ENCODE data around the gene NAXD.

Gene NAXD

GRCh38 chr13:110648848-110649421, 33.6 kb downstream of the NAXD start:
- no peak for TF ChIP-seq CTCF (IDR thresholded peaks at IDR 0.05; ENCODE audit: low read depth, low read length, missing control alignments)
- no peak for DNase-seq (ENCODE audit: low read depth)

GRCh38 chr13:110649551-110649950, 34.2 kb downstream of the NAXD start:
- TF ChIP-seq CTCF (IDR thresholded peaks at IDR 0.05; ENCODE audit: low read depth, low read length, missing control alignments): no peak
- no peak for DNase-seq (ENCODE audit: low read depth)
- H3K4me3 ChIP-seq (ENCODE audit: low read depth, low read length): no peak overlapping the region

More at GRCh38 chr13:110648848-110649421, 33.6 kb downstream of the NAXD start:
- H3K4me3 ChIP-seq (ENCODE audit: low read depth, low read length): no peak overlapping the region

GRCh38 chr13:110650436-110650835, 35.1 kb downstream of the NAXD start:
- no peak for DNase-seq (ENCODE audit: low read depth)
- H3K4me3 ChIP-seq (ENCODE audit: low read depth, low read length): no peak overlapping the region
- TF ChIP-seq CTCF (IDR thresholded peaks at IDR 0.05; ENCODE audit: low read depth, low read length, missing control alignments): no peak

- H3K4me3 ChIP-seq (ENCODE audit: low read depth, low read length): no peak overlapping the region
- no peak for DNase-seq (ENCODE audit: low read depth)
- no peak for TF ChIP-seq CTCF (IDR thresholded peaks at IDR 0.05; ENCODE audit: low read depth, low read length, missing control alignments)
Observed at GRCh38 chr13:110651271-110651670, 35.9 kb downstream of the NAXD start.

GRCh38 chr13:110651726-110652230, 36.4 kb downstream of the NAXD start:
- DNase-seq (ENCODE audit: low read depth): no peak
- TF ChIP-seq CTCF (IDR thresholded peaks at IDR 0.05; ENCODE audit: low read depth, low read length, missing control alignments): no peak
- H3K4me3 ChIP-seq (ENCODE audit: low read depth, low read length): no peak overlapping the region

- no peak for TF ChIP-seq CTCF (IDR thresholded peaks at IDR 0.05; ENCODE audit: low read depth, low read length, missing control alignments)
- no peak overlapping the region for H3K4me3 ChIP-seq (ENCODE audit: low read depth, low read length)
- no peak for DNase-seq (ENCODE audit: low read depth)
Observed at GRCh38 chr13:110652231-110652730, 36.9 kb downstream of the NAXD start.

GRCh38 chr13:110652764-110653163, 37.4 kb downstream of the NAXD start:
- H3K4me3 ChIP-seq (ENCODE audit: low read depth, low read length): no peak overlapping the region
- DNase-seq (ENCODE audit: low read depth): no peak
- no peak for TF ChIP-seq CTCF (IDR thresholded peaks at IDR 0.05; ENCODE audit: low read depth, low read length, missing control alignments)

Data from GM12864 (cell line).